MM.1S (cell line): ENCODE data around the gene TPBGL.

Source experiments
- DNase-seq: peaks from one replicate; pipeline ENCODE4 v3.0.0-alpha.2; 2015
- H2AFZ ChIP-seq: fragments of 300-600 bp; sonication (generic); 2 replicates; pipeline ENCODE4 v1.6.0; 2016; ENCODE audit warnings: antibody characterized with exemption, low read length
- H3F3A ChIP-seq: fragments of 300-600 bp; sonication (generic); 2 replicates; pipeline ENCODE4 v1.6.1; 2016; ENCODE audit warnings: mild to moderate bottlenecking, antibody characterized with exemption, low read length, moderate library complexity, mixed read lengths; ENCODE audit not compliant: insufficient read depth
- H3K27ac ChIP-seq: fragments of 300-600 bp; sonication (generic); 2 replicates; pipeline ENCODE4 v1.5.1; 2016; ENCODE audit warnings: mild to moderate bottlenecking, low read length
- H3K27me3 ChIP-seq: fragments of 300-600 bp; sonication (generic); replicated peaks from 2 replicates; pipeline ENCODE4 v1.6.0; 2016; ENCODE audit warnings: low read length; ENCODE audit not compliant: insufficient read depth
- H3K36me3 ChIP-seq: fragments of 300-600 bp; sonication (generic); replicated peaks from 2 replicates; pipeline ENCODE4 v1.6.1; 2016; ENCODE audit warnings: mild to moderate bottlenecking, low read length, mixed read lengths; ENCODE audit not compliant: insufficient read depth
- H3K4me1 ChIP-seq: fragments of 300-600 bp; sonication (generic); 2 replicates; pipeline ENCODE4 v1.6.1; 2016; ENCODE audit warnings: low read length, mixed read lengths
- H3K4me2 ChIP-seq: fragments of 300-600 bp; sonication (generic); 2 replicates; pipeline ENCODE4 v1.6.0; 2016; ENCODE audit warnings: low read depth, low read length
- H3K4me3 ChIP-seq: fragments of 300-600 bp; sonication (generic); 2 replicates; pipeline ENCODE4 v1.5.1; 2016; ENCODE audit warnings: low read length, mixed read lengths
- H3K79me2 ChIP-seq: fragments of 300-600 bp; sonication (generic); 2 replicates; pipeline ENCODE4 v1.6.1; 2016; ENCODE audit warnings: mixed run types, low read length, mixed read lengths
- H3K9ac ChIP-seq: fragments of 300-600 bp; sonication (generic); 2 replicates; pipeline ENCODE4 v1.6.1; 2016; ENCODE audit warnings: low read length, mixed read lengths
- H3K9me2 ChIP-seq: fragments of 300-600 bp; sonication (generic); replicated peaks from 2 replicates; pipeline ENCODE4 v1.6.1; 2016; ENCODE audit warnings: mild to moderate bottlenecking, low read length, mixed read lengths; ENCODE audit not compliant: insufficient read depth
- H3K9me3 ChIP-seq: fragments of 300-600 bp; sonication (generic); replicated peaks from 2 replicates; pipeline ENCODE4 v1.6.1; 2016; ENCODE audit warnings: mild to moderate bottlenecking, low read length, mixed read lengths; ENCODE audit not compliant: insufficient read depth
- H4K20me1 ChIP-seq: fragments of 300-600 bp; sonication (generic); 2 replicates; pipeline ENCODE4 v1.6.1; 2016; ENCODE audit warnings: mild to moderate bottlenecking, low read length, moderate library complexity, mixed read lengths; ENCODE audit not compliant: insufficient read depth
- CTCF ChIP-seq: fragments of 300-600 bp; sonication (generic); IDR thresholded peaks from 2 replicates; pipeline ENCODE4 v1.5.1; 2016; ENCODE audit warnings: antibody characterized with exemption, low read length, mixed read lengths
- EZH2 ChIP-seq: fragments of 300-600 bp; sonication (generic); optimal IDR thresholded peaks from 2 replicates; pipeline ENCODE3; 2017; ENCODE audit warnings: low read depth, mild to moderate bottlenecking, antibody characterized with exemption, low read length, mixed read lengths
- EZH2phosphoT487 ChIP-seq: fragments of 300-600 bp; sonication (generic); IDR thresholded peaks from 2 replicates; pipeline ENCODE4 v1.6.1; 2018; ENCODE audit warnings: antibody characterized with exemption, low read length

The TPBGL gene

GRCh38 chr11:75265851-75266531, 25.4 kb downstream of the TPBGL start:
- no peak overlapping the region for H3K9ac ChIP-seq
- TF ChIP-seq EZH2 (no peak), EZH2phosphoT487 (no peak), CTCF (no peak)
- no peaks in the 10 kb centered on the region for H3F3A ChIP-seq
- H3K36me3 ChIP-seq, result no peaks in the 10 kb centered on the region
- no peaks in the 10 kb centered on the region for H3K9me3 ChIP-seq
- H3K4me3 ChIP-seq, result no peak overlapping the region
- no peak overlapping the region for H2AFZ ChIP-seq
- peaks cover 8% of the 10 kb centered on the region; the same call in 1 of the 2 replicates for H3K4me1 ChIP-seq
- no peak overlapping the region for H3K27ac ChIP-seq
- no peaks in the 10 kb centered on the region for H4K20me1 ChIP-seq
- no peak overlapping the region for H3K4me2 ChIP-seq
- DNase-seq, result no peak
- peaks cover 3% of the 10 kb centered on the region; the same call in 1 of the 2 replicates for H3K27me3 ChIP-seq
- no peaks in the 10 kb centered on the region for H3K9me2 ChIP-seq
- H3K79me2 ChIP-seq, result no peaks in the 10 kb centered on the region

- Histone ChIP-seq H3K36me3 (no peaks in the 10 kb centered on the region), H3K79me2 (no peaks in the 10 kb centered on the region), H3K4me1 (peaks cover 8% of the 10 kb centered on the region; the same call in 1 of the 2 replicates), H3F3A (no peaks in the 10 kb centered on the region), H3K27ac (no peak overlapping the region), H3K9me2 (no peaks in the 10 kb centered on the region), H3K9me3 (no peaks in the 10 kb centered on the region), H3K4me3 (no peak overlapping the region), H3K4me2 (no peak overlapping the region), H4K20me1 (no peaks in the 10 kb centered on the region), H3K27me3 (peaks cover 3% of the 10 kb centered on the region; the same call in 1 of the 2 replicates), H3K9ac (no peak overlapping the region), H2AFZ (no peak overlapping the region)
- TF ChIP-seq EZH2, result no peak
- no peak for TF ChIP-seq EZH2phosphoT487
- TF ChIP-seq CTCF, result no peak
- DNase-seq, result no peak
Measured at GRCh38 chr11:75267171-75267970, 26.8 kb downstream of the TPBGL start.

GRCh38 chr11:75268626-75269366, 28.2 kb downstream of the TPBGL start:
- H3K36me3 ChIP-seq, result no peaks in the 10 kb centered on the region

More at GRCh38 chr11:75268626-75269366, 28.2 kb downstream of the TPBGL start:
- no peaks in the 10 kb centered on the region for H3K9me2 ChIP-seq
- no peak overlapping the region for H3K9ac ChIP-seq
- no peak overlapping the region for H3K4me3 ChIP-seq
- no peak overlapping the region for H3K4me2 ChIP-seq
- no peaks in the 10 kb centered on the region for H4K20me1 ChIP-seq
- H3K27ac ChIP-seq, result no peak overlapping the region
- H3K79me2 ChIP-seq, result no peaks in the 10 kb centered on the region
- H3K27me3 ChIP-seq, result peaks cover 3% of the 10 kb centered on the region; the same call in 1 of the 2 replicates
- peaks cover 7% of the 10 kb centered on the region; the same call in 1 of the 2 replicates for H3K4me1 ChIP-seq
- H3F3A ChIP-seq, result no peaks in the 10 kb centered on the region
- no peak overlapping the region for H2AFZ ChIP-seq
- no peaks in the 10 kb centered on the region for H3K9me3 ChIP-seq
- no peak for DNase-seq
- TF ChIP-seq CTCF, result no peak
- TF ChIP-seq EZH2, result no peak
- no peak for TF ChIP-seq EZH2phosphoT487
